GM18907 (cell line): ENCODE data around the gene IQCK.

Experiments
- ATAC-seq: cut with Tn5 transposase; IDR thresholded peaks from one replicate; pipeline ENCODE4 v1.9.1; 2021; ENCODE audit warnings: mild to moderate bottlenecking, moderate library complexity; ENCODE audit not compliant: unreplicated experiment

IQCK gene

GRCh38 chr16:19907161-19907992 lies 189.3 kb downstream of the IQCK start:
- peak; percentile 72 for ATAC-seq
